ENCODE data around the gene HS6ST1.

DNA sequence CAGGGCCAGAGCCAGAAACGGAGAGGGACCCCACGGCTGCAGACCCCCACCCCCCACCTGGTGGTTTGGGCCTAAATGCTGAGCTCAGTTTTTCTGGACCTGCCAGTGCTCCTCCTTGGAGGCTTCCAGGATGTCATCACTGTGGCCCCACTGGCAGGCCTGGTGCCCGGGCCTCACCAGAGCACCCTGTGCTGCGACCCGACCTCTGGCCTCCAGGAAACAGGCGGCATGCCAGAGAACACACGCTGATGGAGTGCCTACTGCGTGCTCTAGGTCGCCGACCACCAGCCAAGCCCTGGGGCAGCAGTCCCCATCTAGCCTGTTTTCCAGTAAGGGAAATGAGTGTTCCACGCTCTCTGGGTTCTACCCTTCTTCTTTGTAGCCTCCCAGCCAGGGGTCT lies 33.8 kb downstream of the HS6ST1 start:
- TF ChIP-seq, protein P1, sequence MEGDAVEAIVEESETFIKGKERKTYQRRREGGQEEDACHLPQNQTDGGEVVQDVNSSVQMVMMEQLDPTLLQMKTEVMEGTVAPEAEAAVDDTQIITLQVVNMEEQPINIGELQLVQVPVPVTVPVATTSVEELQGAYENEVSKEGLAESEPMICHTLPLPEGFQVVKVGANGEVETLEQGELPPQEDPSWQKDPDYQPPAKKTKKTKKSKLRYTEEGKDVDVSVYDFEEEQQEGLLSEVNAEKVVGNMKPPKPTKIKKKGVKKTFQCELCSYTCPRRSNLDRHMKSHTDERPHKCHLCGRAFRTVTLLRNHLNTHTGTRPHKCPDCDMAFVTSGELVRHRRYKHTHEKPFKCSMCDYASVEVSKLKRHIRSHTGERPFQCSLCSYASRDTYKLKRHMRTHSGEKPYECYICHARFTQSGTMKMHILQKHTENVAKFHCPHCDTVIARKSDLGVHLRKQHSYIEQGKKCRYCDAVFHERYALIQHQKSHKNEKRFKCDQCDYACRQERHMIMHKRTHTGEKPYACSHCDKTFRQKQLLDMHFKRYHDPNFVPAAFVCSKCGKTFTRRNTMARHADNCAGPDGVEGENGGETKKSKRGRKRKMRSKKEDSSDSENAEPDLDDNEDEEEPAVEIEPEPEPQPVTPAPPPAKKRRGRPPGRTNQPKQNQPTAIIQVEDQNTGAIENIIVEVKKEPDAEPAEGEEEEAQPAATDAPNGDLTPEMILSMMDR (IDR thresholded peaks at IDR 0.05; ENCODE audit: extremely low read depth in 1 of 2, insufficient read depth in 1 of 2, low read depth in 1 of 2, low read length in 2 of 2), result no peak
- TF ChIP-seq POLR2AphosphoS5 (IDR thresholded peaks at IDR 0.05; ENCODE audit: insufficient read depth, low read depth, low read length), result no peak
- no peak for TF ChIP-seq EZH2 (IDR thresholded peaks at IDR 0.05; ENCODE audit: borderline replicate concordance, low read depth, low read length, severe bottlenecking)
- TF ChIP-seq POLR2A (IDR thresholded peaks at IDR 0.05; ENCODE audit: low read depth, low read length), result no peak
- no peak for TF ChIP-seq MYC (IDR thresholded peaks at IDR 0.05; ENCODE audit: low read depth, low read length)
- no peak for TF ChIP-seq GATA2 (IDR thresholded peaks at IDR 0.05; ENCODE audit: insufficient read depth, insufficient read length, low read depth, low read length)
- TF ChIP-seq, protein P2, sequence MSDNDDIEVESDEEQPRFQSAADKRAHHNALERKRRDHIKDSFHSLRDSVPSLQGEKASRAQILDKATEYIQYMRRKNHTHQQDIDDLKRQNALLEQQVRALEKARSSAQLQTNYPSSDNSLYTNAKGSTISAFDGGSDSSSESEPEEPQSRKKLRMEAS (IDR thresholded peaks at IDR 0.05; ENCODE audit: insufficient read depth, insufficient read length), result no peak
